SK-N-SH (cell line): ENCODE results near the gene FLRT2. TPM values are rescaled to one million over a fixed set of nuclear protein-coding genes. Genes with fewer than 3 reads are reported as not detected.

Source experiments
- CTCF ChIA-PET: fragments of 300-600, 350-600 bp; formaldehyde crosslinking; extraction: SDS; loops from one replicate; lab custom pipeline; 2021; lab: Yijun Ruan, JAX
- POLR2A ChIA-PET: fragments of 350-600 bp; sonication (Branson Sonifier 250); formaldehyde crosslinking; extraction: SDS; loops from one replicate; lab custom pipeline; 2020; ENCODE audit warnings: antibody characterized with exemption, inconsistent platforms; lab: Yijun Ruan, JAX
- DNase-seq: peaks from one replicate; pipeline ENCODE4 v3.0.0; 2012
- H2AFZ ChIP-seq: fragments of 200-600 bp; sonication (generic); 2 replicates; pipeline ENCODE4 v1.8.1; 2016; ENCODE audit warnings: antibody characterized with exemption, mild to moderate bottlenecking, low read depth
- H3F3A ChIP-seq: fragments of 200-600 bp; sonication (generic); replicated peaks from 2 replicates; pipeline ENCODE3; 2016; ENCODE audit warnings: antibody characterized with exemption, mild to moderate bottlenecking; ENCODE audit not compliant: insufficient read depth
- H3K27ac ChIP-seq, 2 experiments: fragments of 200-500 bp in 1 of 2; fragments of 200-600 bp in 1 of 2; sonication (Bioruptor generic) in 1 of 2; sonication (generic), shearing (Covaris generic) in 1 of 2; 2 replicates each; pipeline versions ENCODE4 v1.5.1 to v1.6.1; 2014 to 2016; ENCODE audit warnings: low read depth in 2 of 2, inconsistent platforms in 1 of 2, low read length in 1 of 2, mild to moderate bottlenecking in 1 of 2, mixed read lengths in 1 of 2
- H3K27me3 ChIP-seq: fragments of 200-600 bp; sonication (generic), shearing (Covaris generic); 2 replicates; pipeline ENCODE4 v1.6.1; 2016; ENCODE audit warnings: mixed run types; ENCODE audit not compliant: insufficient read depth
- H3K36me3 ChIP-seq, 2 experiments: fragments of 200-500 bp in 1 of 2; fragments of 200-600 bp in 1 of 2; sonication (Bioruptor generic) in 1 of 2; sonication (generic) in 1 of 2; replicated peaks in 1 of 2; 2 replicates each; pipeline versions ENCODE3 to v1.5.1; 2014 to 2016; ENCODE audit warnings: low read length in 1 of 2, mild to moderate bottlenecking in 1 of 2; ENCODE audit not compliant: insufficient read depth in 2 of 2, control insufficient read depth in 1 of 2
- H3K4me1 ChIP-seq, 2 experiments: fragments of 200-500 bp in 1 of 2; fragments of 200-600 bp in 1 of 2; sonication (Bioruptor generic) in 1 of 2; sonication (generic), shearing (Covaris generic) in 1 of 2; 2 replicates each; pipeline versions ENCODE4 v1.5.1 to v1.6.1; 2014 to 2016; ENCODE audit warnings: low read depth in 1 of 2, low read length in 1 of 2, mixed run types in 1 of 2; ENCODE audit not compliant: insufficient read depth in 2 of 2, control insufficient read depth in 1 of 2
- H3K4me2 ChIP-seq: fragments of 200-600 bp; sonication (generic), shearing (Covaris generic); 2 replicates; pipeline ENCODE4 v1.6.1; 2017; ENCODE audit warnings: mixed run types
- H3K4me3 ChIP-seq, 2 experiments: fragments of 200-500 bp in 1 of 2; fragments of 200-600 bp in 1 of 2; sonication (Bioruptor generic) in 1 of 2; sonication (generic), shearing (Covaris generic) in 1 of 2; 2 replicates each; pipeline versions ENCODE4 v1.5.1 to v1.8.1; 2014 to 2016; ENCODE audit warnings: low read depth in 2 of 2, inconsistent platforms in 1 of 2, low read length in 1 of 2, mild to moderate bottlenecking in 1 of 2, mixed read lengths in 1 of 2, moderate library complexity in 1 of 2
- H3K79me2 ChIP-seq: fragments of 200-600 bp; sonication (generic); 2 replicates; pipeline ENCODE4 v1.8.1; 2017; ENCODE audit warnings: mild to moderate bottlenecking; ENCODE audit not compliant: insufficient read depth
- H3K9ac ChIP-seq: fragments of 200-600 bp; sonication (generic); 2 replicates; pipeline ENCODE4 v1.6.1; 2017; ENCODE audit warnings: mixed run types
- H3K9me2 ChIP-seq: fragments of 200-600 bp; sonication (generic); 2 replicates; pipeline ENCODE4 v1.6.1; 2017; ENCODE audit warnings: mixed run types
- H3K9me3 ChIP-seq: fragments of 200-600 bp; sonication (generic); 2 replicates; pipeline ENCODE4 v1.6.1; 2017; ENCODE audit warnings: mixed run types, mild to moderate bottlenecking, moderate library complexity
- H4K20me1 ChIP-seq: fragments of 200-600 bp; sonication (generic); 2 replicates; pipeline ENCODE4 v1.6.1; 2017; ENCODE audit warnings: mild to moderate bottlenecking, mixed run types; ENCODE audit not compliant: insufficient read depth
- ELF1 ChIP-seq: IDR thresholded peaks from 2 replicates; pipeline ENCODE4 v1.4.0; 2012
- FOSL2 ChIP-seq: IDR thresholded peaks from 2 replicates; pipeline ENCODE4 v1.4.0; 2012; ENCODE audit warnings: low read depth, mild to moderate bottlenecking, moderate library complexity, borderline replicate concordance
- FOXJ3 ChIP-seq: sonication (generic); formaldehyde crosslinking; IDR thresholded peaks from 2 replicates; pipeline ENCODE4 v1.5.1; 2020; ENCODE audit warnings: mild to moderate bottlenecking, missing genetic modification reagents
- FOXM1 ChIP-seq: IDR thresholded peaks from 2 replicates; pipeline ENCODE4 v1.4.0; 2012; ENCODE audit warnings: low read depth, mild to moderate bottlenecking
- GATA2 ChIP-seq: sonication (generic); formaldehyde crosslinking; IDR thresholded peaks from 2 replicates; pipeline ENCODE4 v1.5.0; 2020; ENCODE audit warnings: mild to moderate bottlenecking, missing genetic modification reagents
- IRF3 ChIP-seq: fragments of 150-350 bp; IDR thresholded peaks from 2 replicates; pipeline ENCODE4 v1.6.1; 2016; ENCODE audit warnings: mild to moderate bottlenecking, low read depth, low read length
- MAX ChIP-seq: IDR thresholded peaks from 2 replicates; pipeline ENCODE4 v1.4.0; 2012; ENCODE audit warnings: low read depth
- MEF2A ChIP-seq: IDR thresholded peaks from 2 replicates; pipeline ENCODE4 v1.4.0; 2012; ENCODE audit warnings: low read depth, borderline replicate concordance
- MXI1 ChIP-seq: IDR thresholded peaks from 2 replicates; pipeline ENCODE4 v1.6.1; 2012; ENCODE audit warnings: mild to moderate bottlenecking, low read depth, low read length, improper control_type of control experiment
- NFIC ChIP-seq: IDR thresholded peaks from 2 replicates; pipeline ENCODE4 v1.4.0; 2012; ENCODE audit warnings: borderline replicate concordance
- NRF1 ChIP-seq: IDR thresholded peaks from 2 replicates; pipeline ENCODE4 v1.6.1; 2012; ENCODE audit warnings: low read depth, mild to moderate bottlenecking, low read length
- POLR2AphosphoS5 ChIP-seq: IDR thresholded peaks from 2 replicates; pipeline ENCODE4 v1.6.1; 2012; ENCODE audit warnings: low read depth, low read length
- RCOR1 ChIP-seq: fragments of 150-350 bp; IDR thresholded peaks from 2 replicates; pipeline ENCODE4 v1.6.1; 2017; ENCODE audit warnings: antibody characterized with exemption, low read length
- RXRA ChIP-seq: IDR thresholded peaks from 2 replicates; pipeline ENCODE4 v1.4.0; 2012; ENCODE audit warnings: low read depth, mild to moderate bottlenecking, borderline replicate concordance
- SIN3A ChIP-seq: IDR thresholded peaks from 2 replicates; pipeline ENCODE4 v1.6.1; 2012; ENCODE audit warnings: low read depth, mild to moderate bottlenecking, low read length, moderate library complexity, borderline replicate concordance
- TCF12 ChIP-seq: IDR thresholded peaks from 2 replicates; pipeline ENCODE4 v1.4.0; 2012
- USF1 ChIP-seq: IDR thresholded peaks from 2 replicates; pipeline ENCODE4 v1.4.0; 2012; ENCODE audit warnings: low read depth, borderline replicate concordance
- WGBS: methylation state at CpG from one replicate; pipeline ENCODE4 v1.1.6; 2017; ENCODE audit warnings: low lambda C conversion rate; 5-methylcytosine and 5-hydroxymethylcytosine counted together
- polyA plus RNA-seq, 3 experiments: library from polyadenylated mRNA; depleted of rRNA; stranded (reverse); fragments of >200 nt; gene quantifications; 2 replicates each; pipeline ENCODE4 v1.2.3, GENCODE V29; 2012
- TF ChIP-seq, protein P1 (sequence below): IDR thresholded peaks from 2 replicates; pipeline ENCODE4 v1.6.1; 2012; ENCODE audit warnings: mild to moderate bottlenecking, low read depth, low read length, moderate library complexity

FLRT2 gene
- polyA plus RNA-seq, 1 of the 3 experiments (the other 2 are of a cell fraction): 10.8 TPM

GRCh38 chr14:85617791-85618190 lies 87.8 kb downstream of the FLRT2 start (continued):
- TF ChIP-seq, protein P1, sequence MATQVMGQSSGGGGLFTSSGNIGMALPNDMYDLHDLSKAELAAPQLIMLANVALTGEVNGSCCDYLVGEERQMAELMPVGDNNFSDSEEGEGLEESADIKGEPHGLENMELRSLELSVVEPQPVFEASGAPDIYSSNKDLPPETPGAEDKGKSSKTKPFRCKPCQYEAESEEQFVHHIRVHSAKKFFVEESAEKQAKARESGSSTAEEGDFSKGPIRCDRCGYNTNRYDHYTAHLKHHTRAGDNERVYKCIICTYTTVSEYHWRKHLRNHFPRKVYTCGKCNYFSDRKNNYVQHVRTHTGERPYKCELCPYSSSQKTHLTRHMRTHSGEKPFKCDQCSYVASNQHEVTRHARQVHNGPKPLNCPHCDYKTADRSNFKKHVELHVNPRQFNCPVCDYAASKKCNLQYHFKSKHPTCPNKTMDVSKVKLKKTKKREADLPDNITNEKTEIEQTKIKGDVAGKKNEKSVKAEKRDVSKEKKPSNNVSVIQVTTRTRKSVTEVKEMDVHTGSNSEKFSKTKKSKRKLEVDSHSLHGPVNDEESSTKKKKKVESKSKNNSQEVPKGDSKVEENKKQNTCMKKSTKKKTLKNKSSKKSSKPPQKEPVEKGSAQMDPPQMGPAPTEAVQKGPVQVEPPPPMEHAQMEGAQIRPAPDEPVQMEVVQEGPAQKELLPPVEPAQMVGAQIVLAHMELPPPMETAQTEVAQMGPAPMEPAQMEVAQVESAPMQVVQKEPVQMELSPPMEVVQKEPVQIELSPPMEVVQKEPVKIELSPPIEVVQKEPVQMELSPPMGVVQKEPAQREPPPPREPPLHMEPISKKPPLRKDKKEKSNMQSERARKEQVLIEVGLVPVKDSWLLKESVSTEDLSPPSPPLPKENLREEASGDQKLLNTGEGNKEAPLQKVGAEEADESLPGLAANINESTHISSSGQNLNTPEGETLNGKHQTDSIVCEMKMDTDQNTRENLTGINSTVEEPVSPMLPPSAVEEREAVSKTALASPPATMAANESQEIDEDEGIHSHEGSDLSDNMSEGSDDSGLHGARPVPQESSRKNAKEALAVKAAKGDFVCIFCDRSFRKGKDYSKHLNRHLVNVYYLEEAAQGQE: no peak
- no peak for TF ChIP-seq GATA2
- no peak for TF ChIP-seq FOXM1
- TF ChIP-seq ELF1: no peak
- no peak for TF ChIP-seq MEF2A
- TF ChIP-seq FOXJ3 (CRISPR knock-in tag): no peak

- Histone ChIP-seq H3K9ac (no peak overlapping the region), H4K20me1 (no peaks in the 10 kb centered on the region), H3K4me3 (no peak overlapping the region), H3K27me3 (no peaks in the 10 kb centered on the region), H3K36me3 (peaks cover 12 to 24% of the 10 kb centered on the region in 2 experiments), H3F3A (no peaks in the 10 kb centered on the region), H3K27ac (peak overlapping the region in 1 of 2 experiments; percentile 38; a peak in 1 of 4 replicates), H3K4me2 (no peak overlapping the region), H2AFZ (no peak overlapping the region), H3K9me2 (no peaks in the 10 kb centered on the region), H3K9me3 (no peaks in the 10 kb centered on the region), H3K4me1 (peaks cover 0 to 8% of the 10 kb centered on the region in 2 experiments; a peak in 1 of 4 replicates), H3K79me2 (peaks cover 13% of the 10 kb centered on the region; the same call in 1 of the 2 replicates)
- POLR2A ChIA-PET: no interaction called here
- CTCF ChIA-PET: no interaction called here
- 65% methylated on average over 4 of the region's 4 CpGs for WGBS
- no peak for DNase-seq
- no peak for TF ChIP-seq MXI1
- TF ChIP-seq POLR2AphosphoS5: no peak
- no peak for TF ChIP-seq TCF12
- no peak for TF ChIP-seq IRF3
- no peak for TF ChIP-seq FOSL2
- TF ChIP-seq ELF1: no peak
These were observed 88.4 kb downstream of the FLRT2 start for GRCh38 chr14:85618390-85618789.

DNA sequence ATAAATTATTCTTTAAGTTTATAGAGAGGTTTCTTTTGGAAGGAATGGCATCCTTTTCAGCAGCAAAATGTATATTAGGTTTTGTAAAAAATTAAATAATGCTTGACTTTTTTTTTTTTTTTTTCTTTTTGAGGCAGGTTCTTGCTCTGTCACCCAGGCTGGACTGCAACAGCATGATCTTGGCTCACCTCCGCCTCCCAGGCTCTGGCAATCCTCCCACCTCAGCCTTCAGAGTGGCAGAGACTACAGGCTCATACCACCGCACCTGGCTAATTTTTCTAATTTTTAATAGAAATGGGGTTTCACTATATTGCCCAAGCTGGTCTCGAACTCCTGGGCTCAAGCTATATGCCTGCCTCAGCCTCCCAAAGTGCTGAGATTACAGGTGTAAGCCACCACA lies 89.0 kb downstream of the FLRT2 start:
- no peaks in the 10 kb centered on the region for H3K9me3 ChIP-seq
- CTCF ChIA-PET: no interaction called here

More for the DNA sequence above, 89.0 kb downstream of the FLRT2 start:
- H3K9me2 ChIP-seq: no peaks in the 10 kb centered on the region
- H3K4me2 ChIP-seq: no peak overlapping the region
- H3K27ac ChIP-seq: no peak overlapping the region
- H3K4me1 ChIP-seq: peaks cover 0 to 8% of the 10 kb centered on the region in 2 experiments; a peak in 1 of 4 replicates
- no peak for DNase-seq
- POLR2A ChIA-PET: no interaction called here
- H3K27me3 ChIP-seq: no peaks in the 10 kb centered on the region
- 83% methylated on average over 3 of the region's 3 CpGs for WGBS
- TF ChIP-seq IRF3: no peak
- no peak for TF ChIP-seq POLR2AphosphoS5
- no peak for TF ChIP-seq USF1
- TF ChIP-seq NFIC: no peak
- TF ChIP-seq FOSL2: no peak
- TF ChIP-seq MAX: no peak
- TF ChIP-seq RXRA: no peak
- TF ChIP-seq RCOR1: no peak
- TF ChIP-seq NRF1: no peak
- TF ChIP-seq SIN3A: no peak
- no peak for TF ChIP-seq TCF12
- TF ChIP-seq, all 33 proteins: peak for 0
- Histone ChIP-seq H3K9ac (no peak overlapping the region), H3K4me3 (no peak overlapping the region), H2AFZ (no peak overlapping the region), H4K20me1 (no peaks in the 10 kb centered on the region), H3F3A (no peaks in the 10 kb centered on the region), H3K79me2 (peaks cover 10% of the 10 kb centered on the region; the same call in 1 of the 2 replicates), H3K36me3 (peaks cover 18 to 24% of the 10 kb centered on the region in 2 experiments)
